ENCODE measurements around the gene ATP10A.

Gene ATP10A

DNA sequence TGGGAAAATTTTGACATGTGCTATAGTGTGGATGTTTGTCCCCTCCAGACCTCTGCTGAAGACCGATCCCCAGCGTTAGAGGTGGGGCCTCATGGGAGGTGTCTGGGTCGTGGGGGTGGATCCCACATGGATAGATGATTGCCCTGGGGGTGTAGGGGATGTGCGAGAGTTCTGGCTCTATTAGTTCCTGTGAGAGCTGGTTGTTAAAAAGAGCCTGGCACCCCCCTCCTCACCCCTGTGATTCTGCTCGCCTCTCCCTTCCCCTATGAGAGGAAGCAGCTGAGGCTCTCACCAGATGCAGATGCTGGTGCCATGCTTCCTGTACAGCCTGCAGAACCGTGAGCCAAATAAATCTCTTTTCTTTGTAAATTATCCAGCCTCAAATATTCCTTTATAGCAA is 67.4 kb downstream of the ATP10A start:
- DNase-seq (ENCODE audit: low read depth) = no peak

- no peak for DNase-seq (ENCODE audit: low read depth)
These were observed 68.1 kb downstream of the ATP10A start for GRCh38 chr15:25795061-25795460.

DNA sequence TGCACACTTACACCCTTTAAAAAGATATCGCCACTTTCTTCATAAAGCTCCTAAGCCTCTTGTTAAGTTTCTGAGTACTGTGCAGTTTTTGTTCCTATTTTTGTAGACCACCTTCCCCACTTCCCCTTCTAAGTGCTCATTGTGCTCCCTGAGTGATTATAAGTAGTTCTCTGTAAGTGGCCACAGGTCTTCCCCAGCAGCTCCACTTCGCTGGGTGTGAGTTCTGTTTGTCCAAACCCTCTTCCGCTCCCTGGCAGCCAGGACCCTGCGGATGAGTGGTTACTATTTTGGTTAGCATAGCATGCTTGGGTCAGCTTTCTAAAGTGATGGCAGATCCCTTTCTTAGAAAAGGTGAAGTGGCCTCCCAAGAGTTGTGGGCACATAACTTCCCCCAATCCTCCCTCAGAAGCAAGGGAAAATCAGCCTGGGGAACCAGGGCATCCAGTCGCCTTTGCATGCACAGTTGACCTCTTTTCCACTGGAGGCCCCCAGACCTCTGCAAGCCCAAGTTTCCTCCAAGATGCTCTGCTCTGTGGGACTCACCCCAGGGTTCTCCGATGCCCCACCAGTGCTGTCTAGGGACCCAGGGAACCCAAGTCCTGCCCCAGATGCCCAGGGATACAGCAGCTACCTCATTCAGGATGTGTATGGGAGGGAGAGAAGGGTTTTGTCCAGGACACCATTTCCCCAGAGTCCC is 69.6 kb downstream of the ATP10A start:
- DNase-seq (ENCODE audit: low read depth) = no peak

DNA sequence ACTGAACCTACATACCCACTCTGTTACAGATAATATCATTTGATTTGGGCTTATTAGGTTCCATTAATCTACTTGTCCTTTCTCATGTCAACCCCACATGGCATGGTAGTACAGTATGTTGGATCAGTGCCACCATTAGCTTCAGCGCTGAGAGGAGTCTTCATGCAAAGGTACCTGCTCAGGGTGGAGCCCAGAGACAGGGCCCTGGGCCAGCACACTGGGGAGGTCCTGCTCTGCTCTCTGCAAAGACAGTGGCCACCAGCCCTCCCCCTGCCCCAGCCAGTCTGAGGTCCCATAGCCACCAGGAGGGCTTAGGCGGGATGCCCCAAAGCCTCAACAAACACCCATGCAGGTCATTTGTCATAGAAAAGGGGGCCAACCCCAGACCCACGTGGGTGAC is 71.0 kb downstream of the ATP10A start:
- no peak for DNase-seq (ENCODE audit: low read depth)

DNA sequence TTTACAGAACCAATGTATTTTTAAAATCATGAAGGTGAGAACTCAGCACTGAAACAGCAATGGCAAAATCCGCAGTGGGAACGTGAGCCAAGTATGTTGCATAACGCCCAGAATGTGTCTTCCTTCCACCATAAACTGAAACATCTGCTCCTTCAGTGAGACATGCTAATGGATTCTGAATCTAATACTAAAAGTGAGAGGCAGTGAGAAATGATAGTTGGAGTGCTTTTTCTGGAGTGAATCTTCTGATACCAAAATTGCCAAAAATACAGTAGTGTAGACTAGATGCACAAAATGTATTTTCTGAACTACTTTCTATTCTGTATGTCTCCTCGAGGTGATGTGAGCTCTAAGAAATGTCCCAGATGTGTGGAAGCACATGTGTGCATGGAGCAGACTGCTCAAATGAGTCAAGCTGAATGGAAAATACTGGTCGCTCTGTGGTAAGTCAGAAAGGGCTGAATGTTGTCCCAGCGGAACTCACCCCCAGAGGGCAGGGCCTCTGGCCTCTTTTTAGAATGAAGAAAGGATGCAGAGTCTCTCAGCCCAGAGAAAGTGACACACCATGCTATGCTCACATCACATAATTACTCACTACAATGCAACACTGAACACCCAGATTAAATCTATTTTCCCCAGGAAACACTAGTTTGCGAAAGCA is 73.0 kb downstream of the ATP10A start:
- no peak for DNase-seq (ENCODE audit: low read depth)

DNA sequence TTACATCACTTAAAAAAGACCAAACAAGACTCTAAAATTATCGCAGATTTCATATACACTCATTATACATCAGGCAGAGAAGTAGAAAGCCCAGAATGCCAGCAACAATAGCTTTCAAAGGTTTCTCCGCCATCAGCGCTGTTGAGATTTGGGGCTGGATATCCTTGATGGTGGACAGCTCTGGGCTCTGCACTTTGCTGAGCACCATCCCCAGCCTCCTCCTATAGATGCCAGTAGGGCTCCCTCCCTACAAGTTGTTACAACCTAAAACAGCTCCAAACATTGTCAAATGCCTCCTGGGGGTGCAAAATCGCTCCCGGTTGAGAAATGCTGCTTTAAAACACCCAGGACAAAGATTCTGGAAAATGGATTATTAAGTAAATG is 73.5 kb downstream of the ATP10A start:
- no peak for DNase-seq (ENCODE audit: low read depth)

- DNase-seq (ENCODE audit: low read depth) = no peak
These were observed 73.9 kb downstream of the ATP10A start for GRCh38 chr15:25789211-25789610.

GRCh38 chr15:25787855-25788520 is 75.1 kb downstream of the ATP10A start:
- DNase-seq (ENCODE audit: low read depth) = no peak

GRCh38 chr15:25787381-25787780 is 75.7 kb downstream of the ATP10A start:
- DNase-seq (ENCODE audit: low read depth) = no peak

GRCh38 chr15:25786040-25786439 is 77.1 kb downstream of the ATP10A start:
- DNase-seq (ENCODE audit: low read depth) = no peak

- no peak for DNase-seq (ENCODE audit: low read depth)
These were observed 77.5 kb downstream of the ATP10A start for GRCh38 chr15:25785641-25786025.

- DNase-seq (ENCODE audit: low read depth) = no peak
These were observed 78.1 kb downstream of the ATP10A start for GRCh38 chr15:25784876-25785640.

DNA sequence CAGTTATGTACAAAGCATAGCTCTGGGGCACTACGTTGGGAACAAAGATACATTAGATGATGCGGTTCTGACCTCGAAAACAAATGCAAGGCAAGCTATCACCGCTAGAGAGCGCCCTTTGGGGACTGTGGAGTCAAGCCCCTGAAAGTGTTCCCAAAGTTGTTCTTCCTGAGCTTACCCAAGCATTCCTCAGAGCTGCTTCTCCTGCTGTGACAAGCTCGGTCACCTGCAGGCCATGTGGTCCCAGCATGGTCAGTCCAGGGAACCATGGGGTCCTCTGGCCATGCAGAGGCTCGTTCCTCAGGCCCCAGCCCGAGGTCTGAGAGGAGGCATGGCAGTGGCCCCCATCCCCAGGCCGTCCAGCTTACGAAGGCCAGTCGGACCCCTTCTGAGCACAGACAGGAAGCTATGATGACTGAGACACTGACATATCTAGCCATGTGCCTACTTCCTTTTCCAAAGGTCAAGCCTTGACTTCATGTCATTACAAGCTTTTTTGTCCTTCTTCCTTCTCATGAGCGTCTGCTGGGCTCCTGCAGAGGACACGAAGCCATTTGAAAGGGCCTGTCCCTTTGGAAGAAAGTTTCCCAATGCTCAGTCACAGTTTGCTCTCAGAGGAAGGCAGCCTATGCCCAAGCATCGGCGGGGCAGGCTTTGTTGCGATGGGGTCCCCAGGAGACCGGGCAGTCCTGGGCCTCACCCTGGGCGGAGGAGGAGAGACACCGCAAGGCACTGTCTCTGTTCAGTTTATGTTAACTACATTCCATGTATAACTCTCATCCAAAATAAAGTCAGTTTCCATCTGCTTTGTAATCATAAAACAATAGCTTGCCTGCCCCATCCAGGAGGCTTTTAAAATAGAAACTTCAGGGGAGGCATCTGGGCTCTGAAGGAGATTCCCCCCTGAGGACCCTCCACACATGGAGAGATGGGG is 79.3 kb downstream of the ATP10A start:
- DNase-seq (ENCODE audit: low read depth) = no peak

DNA sequence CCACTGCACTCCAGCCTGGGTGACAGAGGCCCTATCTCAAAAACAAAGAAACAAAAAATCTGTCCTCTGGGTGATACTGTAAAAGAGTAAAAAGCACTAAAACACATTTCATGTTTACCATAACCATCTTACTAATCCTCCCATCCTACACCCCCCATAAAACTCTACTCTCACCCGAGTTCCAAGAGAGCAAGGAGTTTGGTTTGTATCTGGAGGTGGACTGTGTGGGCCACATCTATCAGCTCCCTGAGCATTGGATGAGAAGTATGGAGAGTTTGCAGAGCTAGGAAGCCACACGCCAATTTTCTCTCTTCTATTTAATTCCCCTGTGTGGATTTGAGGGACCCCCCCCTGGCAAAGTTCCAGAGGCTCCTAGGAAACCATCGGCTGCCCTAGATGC is 80.0 kb downstream of the ATP10A start:
- no peak for DNase-seq (ENCODE audit: low read depth)

GRCh38 chr15:25780479-25781255 is 82.5 kb downstream of the ATP10A start:
- no peak for DNase-seq (ENCODE audit: low read depth)

DNA sequence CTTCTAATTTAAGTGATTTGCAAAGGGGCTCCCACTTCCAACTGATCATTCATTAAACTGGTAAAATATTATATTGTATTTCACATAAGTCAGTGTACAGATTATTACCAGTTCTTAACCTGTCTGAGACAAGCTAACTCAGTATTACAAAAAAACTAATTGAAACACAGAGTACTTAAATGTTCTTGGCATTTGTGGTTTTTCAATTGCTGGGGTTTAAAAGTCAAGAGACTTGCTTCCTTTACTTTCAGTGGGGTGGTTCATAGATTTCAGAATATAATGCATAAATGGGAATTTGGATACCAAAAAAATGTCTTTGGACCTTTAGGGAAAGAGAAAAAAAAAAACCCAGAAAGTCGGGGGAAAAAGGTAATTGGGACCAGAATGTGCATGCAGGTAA is 85.0 kb downstream of the ATP10A start:
- no peak for DNase-seq (ENCODE audit: low read depth)

GRCh38 chr15:25777037-25777436 is 86.1 kb downstream of the ATP10A start:
- no peak for DNase-seq (ENCODE audit: low read depth)

GRCh38 chr15:25776071-25776746 is 86.9 kb downstream of the ATP10A start:
- DNase-seq (ENCODE audit: low read depth) = no peak

GRCh38 chr15:25775317-25775912 is 87.7 kb downstream of the ATP10A start:
- no peak for DNase-seq (ENCODE audit: low read depth)

DNA sequence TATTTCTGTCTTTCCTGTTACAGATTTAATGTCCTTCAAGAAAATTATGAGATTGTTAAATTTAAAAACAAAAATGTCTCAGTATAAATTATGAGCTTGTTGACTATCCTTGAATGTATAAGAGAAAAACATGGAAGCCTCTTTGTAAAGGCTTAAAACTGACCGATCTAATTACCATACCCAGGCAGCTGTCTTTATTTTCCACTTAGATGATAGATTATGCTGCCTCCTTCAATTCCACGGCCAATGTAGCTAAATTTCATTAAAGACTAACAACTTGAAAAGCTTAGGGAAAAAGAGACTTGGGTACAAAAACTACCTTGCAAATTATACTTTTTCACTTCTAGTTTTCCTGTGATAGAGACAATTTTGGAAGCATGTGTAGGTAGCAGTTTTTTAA is 88.3 kb downstream of the ATP10A start:
- DNase-seq (ENCODE audit: low read depth) = no peak

All from activated gamma-delta T cell treated with anti-CD3 and anti-CD28 coated beads, Interleukin-2, amount 50 U/mL, for 16 hours (primary cell).